Jurkat, Clone E6-1 (cell line): Measurements from ENCODE around the gene SPATA12.

ENCODE experiments used
- DNase-seq: peaks from one replicate; pipeline ENCODE4 v3.0.0-alpha.2; 2011; ENCODE audit warnings: low read depth, low spot score
- H3K4me3 ChIP-seq: 2 replicates; pipeline ENCODE4 v1.5.1; 2011; ENCODE audit warnings: mild to moderate bottlenecking, low read length, control low read depth, moderate library complexity

Gene SPATA12

DNA sequence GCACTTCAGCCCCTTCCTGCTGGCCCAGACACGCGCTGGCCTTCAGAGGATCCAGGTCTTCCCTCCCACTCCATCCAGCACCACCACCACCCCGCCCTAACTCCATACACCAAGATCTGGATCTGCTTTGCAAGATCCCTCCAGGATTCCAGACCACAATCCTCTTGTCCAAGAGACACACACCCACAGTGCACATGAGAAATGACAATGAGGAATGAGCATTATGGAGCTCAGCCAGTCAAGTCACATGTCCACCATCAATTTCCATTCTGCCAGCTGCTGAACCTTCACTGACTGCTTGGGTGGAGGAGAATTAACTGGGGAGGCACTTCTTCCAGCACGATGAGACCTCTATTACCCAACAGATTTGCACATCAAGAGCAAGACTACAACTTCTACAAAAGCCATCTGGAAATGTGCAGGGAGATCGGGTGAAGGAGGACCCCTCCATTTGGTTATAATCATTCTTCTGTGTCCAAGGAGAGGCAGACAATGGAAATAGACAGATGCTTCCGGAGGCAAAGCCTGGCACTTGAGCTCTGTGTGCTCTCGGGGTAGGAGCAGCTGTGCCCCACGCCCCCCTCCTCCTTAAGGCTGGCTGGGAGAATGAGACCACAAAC lies 12.3 kb upstream of the SPATA12 start:
- H3K4me3 ChIP-seq, result no peak overlapping the region
- no peak for DNase-seq

DNA sequence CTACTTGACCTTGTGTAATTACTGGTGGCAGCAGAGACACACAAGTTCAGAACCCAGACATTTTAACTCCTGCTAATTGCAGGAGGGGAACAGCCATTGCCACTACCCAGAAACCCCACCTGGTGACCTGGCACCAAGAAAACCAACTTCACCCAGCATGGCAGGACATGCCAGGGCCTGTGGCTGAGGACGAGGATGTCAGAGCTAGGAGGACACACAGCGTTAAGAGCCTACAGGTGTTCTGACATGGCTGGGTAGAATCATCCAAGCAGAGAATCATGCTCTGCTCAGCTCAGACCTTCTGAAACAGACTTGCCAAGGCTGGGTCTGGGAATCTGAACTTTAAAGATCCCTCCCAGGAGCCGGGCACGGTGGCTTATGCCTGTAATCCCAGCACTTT lies 11.7 kb upstream of the SPATA12 start:
- no peak overlapping the region for H3K4me3 ChIP-seq
- DNase-seq, result no peak

DNA sequence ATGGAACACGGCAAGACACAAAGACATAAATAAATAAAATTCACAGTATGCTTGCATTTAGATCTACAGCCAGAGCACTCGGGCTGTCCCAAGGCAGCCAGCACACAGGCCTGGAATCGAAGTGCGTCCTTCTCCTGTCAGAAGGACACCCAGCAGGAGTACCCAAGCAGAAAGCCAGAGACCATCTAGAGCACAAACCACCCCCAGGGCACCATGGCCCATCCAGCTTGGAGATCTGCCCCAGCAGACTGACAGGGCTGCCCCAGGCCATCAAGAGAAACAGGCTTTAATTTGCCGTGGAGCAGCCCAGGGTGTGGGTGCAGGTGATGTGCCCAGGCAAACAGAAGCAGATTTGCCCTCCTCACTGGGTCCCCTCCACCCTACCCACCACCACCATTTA lies 7.8 kb upstream of the SPATA12 start:
- H3K4me3 ChIP-seq, result no peak overlapping the region
- no peak for DNase-seq

DNA sequence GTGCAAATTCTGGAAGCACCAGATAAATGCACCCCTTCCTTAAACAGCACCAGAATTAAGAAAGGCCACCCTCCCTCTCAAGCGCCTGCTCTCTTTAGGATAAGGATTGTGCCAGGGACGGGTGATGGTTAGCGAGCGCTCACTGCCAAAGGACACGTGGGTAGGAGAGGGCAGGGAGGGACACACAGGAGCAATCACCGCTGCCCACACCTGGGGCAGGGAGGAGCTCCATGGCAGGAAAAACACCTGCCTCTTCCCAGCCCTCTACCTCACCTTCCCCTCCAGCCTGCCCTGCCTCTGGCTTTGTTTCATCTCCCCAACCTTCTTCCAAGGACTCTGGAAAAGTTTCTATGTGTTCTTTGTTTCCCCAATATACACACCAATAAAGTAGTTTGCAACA lies 7.3 kb upstream of the SPATA12 start:
- H3K4me3 ChIP-seq, result no peak overlapping the region
- DNase-seq, result no peak

DNA sequence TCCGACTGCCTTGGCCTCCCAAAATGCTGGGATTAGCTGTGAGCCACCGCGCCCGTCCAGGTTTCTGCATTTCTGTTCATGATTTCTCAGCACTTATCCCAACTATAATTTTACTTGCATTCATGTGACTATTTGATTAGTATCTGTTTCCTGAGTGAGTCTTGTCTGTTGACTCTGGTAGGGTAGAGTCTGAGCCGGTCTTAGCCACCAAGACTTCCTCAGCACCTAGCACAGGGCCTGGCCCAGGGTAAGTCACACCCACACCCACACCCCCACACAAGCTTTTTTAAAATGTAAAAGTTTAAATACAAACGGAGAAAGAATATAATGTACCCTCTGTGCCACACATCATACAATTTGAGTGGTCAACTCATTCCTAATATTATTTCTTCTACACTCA lies 3.1 kb upstream of the SPATA12 start:
- no peak overlapping the region for H3K4me3 ChIP-seq
- DNase-seq, result no peak

DNA sequence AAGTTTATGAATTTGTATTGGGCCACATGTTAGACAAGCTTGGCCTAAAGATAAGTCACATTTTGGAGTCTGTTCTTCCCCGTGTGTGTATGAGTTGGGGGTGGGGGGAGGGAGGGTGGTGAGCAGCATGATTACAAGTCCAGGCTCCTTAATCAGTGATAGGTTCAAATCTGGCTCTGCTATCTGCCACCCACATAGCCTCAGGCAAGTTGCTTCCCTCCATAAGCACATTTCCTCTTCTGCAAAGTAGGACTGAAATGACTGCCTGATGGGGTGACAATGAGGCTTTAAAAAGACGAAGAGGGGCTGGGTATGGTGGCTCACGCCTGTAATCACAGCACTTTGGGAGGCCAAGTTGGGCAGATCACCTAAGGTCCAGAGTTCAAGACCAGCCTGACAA lies 1.1 kb upstream of the SPATA12 start:
- no peak overlapping the region for H3K4me3 ChIP-seq
- no peak for DNase-seq

DNA sequence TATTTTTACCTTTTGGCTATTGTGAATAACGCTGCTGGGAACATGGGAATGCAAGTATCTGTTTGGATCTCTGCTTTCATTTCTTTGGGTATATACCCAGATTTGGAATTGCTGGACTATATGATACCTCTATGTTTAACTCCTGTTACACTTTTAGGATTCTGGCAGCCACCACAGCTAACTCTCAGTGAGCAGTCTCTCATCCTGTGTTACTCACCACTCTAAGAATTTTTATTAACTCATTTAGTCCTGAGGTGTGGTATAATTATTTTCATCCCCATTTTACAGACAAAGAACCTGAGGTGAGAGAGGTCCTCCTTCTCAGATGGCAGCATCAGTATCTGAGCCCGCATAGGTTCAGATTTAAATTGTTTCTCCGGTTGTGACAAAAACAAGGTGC lies 1.1 kb downstream of the SPATA12 start:
- H3K4me3 ChIP-seq, result no peak overlapping the region
- no peak for DNase-seq

DNA sequence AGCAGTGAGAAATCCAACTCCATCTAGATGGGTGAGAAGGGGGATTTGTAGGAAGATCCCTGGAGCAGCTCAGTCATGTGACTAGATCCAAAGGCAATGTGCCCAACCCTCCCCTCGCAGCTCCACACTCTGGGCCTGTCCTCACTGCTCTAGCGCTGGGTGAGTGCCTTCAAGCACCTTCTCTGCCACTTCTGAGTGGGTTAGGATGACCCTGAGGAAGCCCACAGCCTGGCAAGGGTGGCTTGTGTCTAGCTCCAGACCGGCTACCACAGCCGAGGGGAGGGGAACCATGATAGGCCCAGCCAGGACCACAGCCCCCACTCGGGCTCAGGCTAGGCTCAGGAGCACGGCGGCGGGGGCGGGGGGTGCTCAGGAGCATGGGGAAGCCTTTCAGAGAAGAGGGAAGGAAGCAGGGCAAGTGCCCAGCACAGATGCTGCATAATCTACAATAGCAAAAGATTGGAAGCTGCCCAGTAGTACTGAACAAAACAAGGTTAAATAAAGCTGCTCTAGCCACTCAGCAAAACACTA lies 1.7 kb downstream of the SPATA12 start:
- DNase-seq, result no peak
- H3K4me3 ChIP-seq, result no peak overlapping the region

DNA sequence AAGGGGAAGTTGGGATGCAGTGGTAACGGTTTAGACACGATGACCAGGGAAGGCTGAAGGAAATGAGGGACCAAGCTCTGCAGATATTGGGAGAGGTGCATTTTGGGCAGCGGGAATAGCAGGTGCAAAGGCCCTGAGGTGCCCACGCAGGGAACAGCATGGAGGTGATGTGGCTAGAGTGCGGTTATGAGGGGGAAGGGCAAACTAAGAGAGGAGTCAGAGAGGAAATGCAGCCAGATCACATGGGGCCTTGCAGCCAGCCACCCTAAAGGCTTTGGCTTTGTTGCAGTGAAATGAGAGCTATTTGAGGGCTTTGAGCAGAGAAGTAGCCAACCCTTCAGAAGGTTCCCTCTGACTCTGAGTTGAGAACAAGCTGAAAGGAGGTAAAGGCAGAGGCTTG lies 2.6 kb downstream of the SPATA12 start:
- H3K4me3 ChIP-seq, result no peak overlapping the region
- no peak for DNase-seq

DNA sequence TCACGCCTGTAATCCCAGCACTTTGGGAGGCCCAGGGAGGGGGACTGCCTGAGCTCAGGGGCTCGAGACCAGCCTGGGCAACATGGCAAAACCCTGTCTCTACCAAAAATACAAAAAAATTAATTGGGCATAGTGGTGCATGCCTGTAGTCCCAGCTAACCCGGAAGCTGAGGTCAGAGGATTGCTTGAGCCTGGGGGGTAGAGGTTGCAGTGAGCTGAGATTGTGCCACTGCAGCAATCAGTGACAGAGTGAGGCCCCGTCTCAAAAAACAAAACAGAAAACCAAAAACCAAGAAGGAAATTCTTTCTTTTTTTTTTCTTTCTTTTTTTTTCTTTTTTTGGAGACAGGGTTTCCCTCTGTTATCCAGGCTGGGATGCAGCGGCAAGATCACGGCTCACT lies 3.5 kb downstream of the SPATA12 start:
- no peak overlapping the region for H3K4me3 ChIP-seq
- no peak for DNase-seq

DNA sequence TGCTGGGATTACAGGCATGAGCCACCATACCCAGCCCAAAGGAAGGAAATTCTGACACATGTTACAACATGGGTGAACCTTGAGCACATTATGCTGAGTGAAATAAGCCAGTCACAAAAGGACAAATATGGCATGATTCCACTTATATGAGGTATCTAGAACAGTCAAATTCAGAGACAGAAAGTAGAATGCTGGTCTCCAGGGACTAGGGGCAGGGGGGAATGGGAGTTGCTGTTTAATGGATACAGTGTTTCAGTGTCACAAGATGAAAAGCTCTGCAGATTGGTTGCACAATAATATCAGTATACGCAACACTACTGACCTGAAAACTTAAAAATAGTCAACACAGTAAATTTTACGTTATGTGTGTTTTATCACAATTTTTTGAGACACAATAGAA lies 4.1 kb downstream of the SPATA12 start:
- H3K4me3 ChIP-seq, result no peak overlapping the region
- no peak for DNase-seq

DNA sequence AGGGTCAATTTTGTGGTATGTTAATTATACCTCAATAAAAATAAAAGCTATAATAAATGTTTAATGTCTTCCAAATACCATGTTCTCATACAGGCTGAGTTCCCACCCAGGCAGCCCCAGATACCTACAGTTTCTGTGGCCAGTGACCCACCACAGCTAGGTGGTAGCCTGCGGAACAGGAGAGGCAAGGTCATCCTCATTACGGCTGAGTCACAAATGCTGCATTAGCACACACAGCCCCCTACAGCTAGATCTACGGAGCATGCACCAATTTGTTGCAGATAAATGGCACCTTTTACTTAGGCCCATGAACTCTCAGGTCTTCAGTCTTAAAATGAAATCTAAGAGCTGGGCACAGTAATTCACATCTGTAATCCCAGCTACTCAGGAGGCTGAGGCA lies 5.1 kb downstream of the SPATA12 start:
- no peak overlapping the region for H3K4me3 ChIP-seq
- DNase-seq, result no peak

DNA sequence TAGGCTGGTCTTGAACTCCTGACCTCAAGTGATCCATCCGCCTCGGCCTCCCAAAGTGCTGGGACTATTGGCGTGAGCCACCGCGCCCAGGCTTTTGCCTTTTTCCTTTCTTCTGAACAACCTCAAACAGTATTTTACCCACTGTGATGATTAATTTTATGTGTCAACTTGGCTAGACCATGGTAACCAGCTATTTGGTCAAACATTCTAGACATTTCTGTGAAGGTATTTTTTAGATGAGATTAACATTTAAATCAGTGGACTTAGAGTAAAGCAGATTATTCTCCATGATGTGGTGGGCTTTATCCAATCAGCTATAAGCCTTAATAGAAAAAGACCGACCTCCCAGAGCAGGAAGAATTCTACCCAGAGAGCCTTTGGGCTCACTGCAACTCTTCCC lies 6.0 kb downstream of the SPATA12 start:
- no peak overlapping the region for H3K4me3 ChIP-seq
- DNase-seq, result no peak

DNA sequence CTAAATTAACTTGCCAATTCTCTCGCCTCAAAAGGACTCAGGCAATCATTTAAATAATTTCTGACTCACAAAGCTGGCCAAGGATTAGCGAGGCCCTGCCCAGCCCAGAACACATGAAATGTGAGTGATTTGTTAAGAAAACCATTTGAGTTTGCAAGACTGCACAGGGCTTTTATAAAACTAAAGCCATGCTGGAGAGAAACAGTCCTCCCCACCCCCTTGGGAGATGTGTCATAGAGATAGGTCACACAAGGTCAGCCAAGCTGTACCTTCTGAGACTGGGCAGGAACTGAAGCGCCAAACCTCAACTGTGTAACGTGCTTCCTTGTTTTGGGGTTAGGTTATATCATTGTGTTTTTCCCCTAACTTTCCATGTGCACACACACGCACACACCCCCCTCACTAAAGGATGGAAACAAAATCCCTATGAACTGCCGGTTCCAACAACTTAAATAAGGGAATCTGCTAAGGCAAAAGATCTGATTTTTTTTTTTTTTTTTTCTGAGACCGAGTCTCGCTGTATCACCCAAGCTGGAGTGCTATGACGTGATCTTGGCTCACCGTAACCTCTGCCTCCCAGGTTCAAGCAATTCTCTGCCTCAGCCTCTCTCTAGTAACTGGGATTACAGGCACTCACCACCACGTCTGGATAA lies 8.1 kb downstream of the SPATA12 start:
- no peak overlapping the region for H3K4me3 ChIP-seq
- no peak for DNase-seq

DNA sequence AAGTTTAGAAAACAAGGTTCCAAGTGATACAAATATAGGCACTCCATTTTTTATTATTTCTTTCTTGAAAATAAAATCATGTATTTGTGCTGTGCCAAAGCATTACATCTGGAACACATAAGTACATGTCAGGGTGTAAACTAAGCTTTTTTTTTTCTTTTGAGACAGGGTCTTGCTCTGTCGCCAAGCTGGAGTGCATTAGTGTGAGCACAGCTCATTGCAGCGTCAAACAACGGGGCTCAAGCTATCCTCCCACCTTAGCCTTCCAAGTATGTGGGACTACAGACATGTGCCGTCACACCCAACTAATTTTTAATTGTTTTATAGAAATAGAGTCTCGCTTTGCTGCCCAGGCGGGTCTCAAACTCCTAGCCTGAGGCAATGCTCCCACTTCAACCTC lies 9.0 kb downstream of the SPATA12 start:
- no peak overlapping the region for H3K4me3 ChIP-seq
- DNase-seq, result no peak

DNA sequence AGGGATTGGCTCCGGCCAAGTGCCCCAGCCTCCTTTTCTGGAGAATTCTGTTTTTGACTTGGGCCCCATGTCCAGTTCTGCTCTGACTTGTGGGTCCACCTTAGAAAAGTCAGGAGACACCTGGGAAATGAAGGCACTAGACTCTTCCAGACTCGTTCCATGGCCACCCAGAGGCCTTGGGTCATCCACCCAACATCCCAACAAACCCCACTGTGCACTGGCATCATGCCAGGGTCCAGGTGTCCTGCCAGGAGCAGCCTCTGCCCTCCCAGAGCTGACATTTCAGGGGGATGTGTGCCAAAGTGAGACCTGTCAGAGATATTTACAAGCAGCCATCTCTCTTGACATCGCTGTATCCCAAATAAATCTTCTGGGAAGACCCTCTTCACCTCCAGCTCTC lies 13.2 kb downstream of the SPATA12 start:
- no peak for DNase-seq
- no peak overlapping the region for H3K4me3 ChIP-seq

DNA sequence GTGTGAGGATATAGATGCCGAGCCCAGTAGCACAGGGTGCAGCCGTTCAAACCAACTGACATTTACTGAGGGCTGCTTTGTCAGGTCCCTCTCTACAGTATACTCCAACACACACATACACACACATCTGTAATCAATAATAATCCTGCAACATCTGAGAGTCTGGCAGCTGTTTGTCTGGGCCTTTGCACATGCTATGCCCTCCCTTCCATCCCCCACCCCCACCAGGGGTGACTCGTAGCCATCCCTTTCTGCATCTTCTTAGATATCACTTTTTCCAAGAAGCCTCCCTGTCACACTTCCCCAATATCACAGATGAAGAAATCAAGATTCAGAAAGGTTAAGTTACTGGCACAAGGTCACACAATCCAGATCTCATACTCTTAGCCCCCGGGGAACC lies 13.7 kb downstream of the SPATA12 start:
- H3K4me3 ChIP-seq, result no peak overlapping the region
- no peak for DNase-seq

DNA sequence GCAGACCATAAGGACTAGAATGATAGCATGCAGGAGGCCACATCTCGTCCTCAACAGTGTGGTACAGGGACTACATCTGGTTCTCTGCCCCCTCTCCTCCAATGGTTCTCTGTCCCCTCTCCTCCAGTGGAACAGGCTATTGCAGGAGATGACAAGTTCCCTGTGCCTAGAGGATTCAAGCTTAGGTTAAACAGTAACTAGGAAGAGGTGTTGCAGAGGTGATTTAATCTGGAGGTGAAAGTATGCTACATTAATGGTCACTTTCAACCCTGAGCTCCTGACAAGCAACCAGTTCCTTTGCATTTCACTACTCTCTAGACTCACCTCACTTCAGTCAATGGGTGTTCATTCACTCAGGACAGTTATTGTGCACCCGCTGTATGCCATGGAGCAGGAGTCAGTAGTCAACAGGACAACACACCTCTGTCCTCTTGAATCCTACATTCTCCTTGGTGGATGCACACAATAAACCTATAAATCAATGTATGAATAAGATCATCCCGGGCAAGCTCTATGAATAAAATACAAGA lies 16.0 kb downstream of the SPATA12 start:
- no peak for DNase-seq
- H3K4me3 ChIP-seq, result no peak overlapping the region

DNA sequence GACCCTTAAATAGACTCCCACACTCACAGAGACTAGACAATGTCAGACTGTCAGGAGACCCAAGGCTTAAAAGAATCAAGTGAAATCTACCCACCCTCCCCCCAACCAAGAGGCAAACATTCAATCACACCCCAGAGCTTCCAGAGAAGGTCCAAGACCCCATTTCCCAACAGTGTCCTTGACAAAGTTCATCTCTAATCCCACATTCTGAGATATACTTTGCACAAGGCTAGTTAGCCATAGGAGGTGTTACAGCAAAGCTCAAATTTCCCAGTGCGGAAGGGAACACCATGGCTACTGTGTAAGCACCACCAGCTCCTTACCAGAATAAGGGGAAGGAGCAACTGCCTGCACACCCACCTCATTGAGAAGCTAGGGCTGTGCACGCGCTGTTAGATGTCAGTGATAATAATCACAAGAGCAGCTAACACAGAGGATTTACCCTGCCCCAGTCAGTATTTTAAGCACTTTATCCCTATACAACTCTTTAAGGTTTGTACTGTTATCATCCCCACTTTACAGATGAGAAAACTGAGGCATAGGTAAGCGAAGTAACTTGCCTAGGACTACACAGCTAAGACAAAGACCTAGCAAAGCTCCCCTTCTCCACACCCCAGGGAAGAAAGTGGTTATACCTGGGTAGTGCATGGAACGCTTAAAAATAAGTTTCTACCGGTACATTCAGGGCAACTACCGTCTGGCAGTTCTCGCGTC lies 17.3 kb downstream of the SPATA12 start:
- DNase-seq, result no peak
- peak overlapping the region; percentile 56; the same call in 1 of the 2 replicates for H3K4me3 ChIP-seq

DNA sequence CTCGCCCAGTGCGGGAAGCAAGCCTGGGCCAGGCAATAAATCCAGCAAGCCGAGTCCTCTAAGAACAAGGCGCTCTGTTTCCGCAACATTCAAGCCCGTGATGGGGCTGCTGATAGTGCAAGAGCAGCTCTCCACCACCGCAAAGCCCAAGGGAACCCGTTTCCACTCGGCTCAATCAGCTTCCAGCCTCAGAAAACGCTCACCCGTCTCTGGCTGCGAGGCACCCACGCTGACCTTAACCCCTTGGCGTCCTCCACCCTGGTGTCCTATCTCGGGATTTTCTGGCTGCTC lies 17.8 kb downstream of the SPATA12 start:
- no peak for DNase-seq
- peak overlapping the region; percentile 56 for H3K4me3 ChIP-seq
